Epithelial cell of proximal tubule (primary cell): ENCODE measurements around the gene MYMK. TPM values are rescaled to one million over a fixed set of nuclear protein-coding genes. Genes with fewer than 3 reads are reported as not detected.
A peak's percentile ranks its signal among the peaks of the same experiment; 100 is the strongest.

Source experiments
- DNase-seq: peaks from one replicate; pipeline ENCODE4 v3.0.0-alpha.2; 2011; ENCODE audit warnings: low read depth
- H3K4me3 ChIP-seq: 2 replicates; pipeline ENCODE4 v1.5.1; 2011; ENCODE audit warnings: low read depth, mild to moderate bottlenecking, low read length
- CTCF ChIP-seq: conservative IDR thresholded peaks from 2 replicates; pipeline ENCODE4 v1.5.1; 2012; ENCODE audit warnings: low read depth, mild to moderate bottlenecking, low read length
- total RNA-seq: library from RNA; depleted of rRNA; stranded (reverse); fragments of >200 nt; gene quantifications from 2 replicates; pipeline ENCODE4 v1.2.3, GENCODE V29; 2015

The MYMK gene
- total RNA-seq, 1 donor from 2014 or later = not detected

- H3K4me3 ChIP-seq = no peak overlapping the region
- no peak for TF ChIP-seq CTCF
- no peak for DNase-seq
Measured at GRCh38 chr9:133523106-133523505, 1.7 kb downstream of the MYMK start.

DNA sequence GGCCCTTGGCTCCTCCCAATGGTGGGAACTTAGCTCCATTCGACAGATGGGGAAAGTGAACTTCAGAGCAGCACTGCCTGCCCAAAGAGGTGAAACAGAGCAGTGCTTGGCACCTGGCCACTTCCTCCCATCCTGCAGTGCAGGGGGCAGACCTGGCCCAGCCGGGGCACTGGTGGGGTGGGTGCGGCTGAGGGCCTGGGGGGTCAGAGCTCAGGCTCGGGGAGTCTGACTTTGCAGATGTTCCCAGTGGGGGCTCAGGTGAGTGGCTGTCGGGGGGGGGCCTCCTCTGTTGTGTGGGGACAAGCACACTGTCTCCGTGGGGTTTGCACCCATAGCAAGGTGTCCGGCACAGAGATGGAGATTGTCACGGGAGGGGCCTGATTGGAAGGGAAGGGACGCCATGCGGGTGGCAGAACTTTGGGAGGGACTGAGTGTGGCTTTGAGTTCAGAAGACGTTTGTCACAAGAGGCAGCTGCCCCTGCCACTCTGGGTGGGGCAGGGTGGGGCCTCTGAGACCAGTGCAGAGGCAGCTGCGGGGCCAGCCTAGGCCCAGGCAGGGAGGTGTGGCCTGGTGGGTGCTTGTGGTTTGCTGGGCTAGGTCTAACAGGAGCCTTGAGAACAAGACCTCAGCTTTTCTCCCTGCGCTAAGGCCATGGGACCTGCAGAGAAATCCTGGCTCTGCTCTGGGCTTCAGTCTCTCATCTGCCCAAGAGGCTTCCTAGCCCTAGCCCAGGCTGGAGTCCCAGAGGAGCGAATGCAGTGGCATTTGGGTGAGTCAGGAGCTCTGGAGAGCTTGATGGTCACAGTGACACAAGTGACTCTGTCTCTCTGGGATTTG lies 2.5 kb downstream of the MYMK start:
- no peak for TF ChIP-seq CTCF

DNA sequence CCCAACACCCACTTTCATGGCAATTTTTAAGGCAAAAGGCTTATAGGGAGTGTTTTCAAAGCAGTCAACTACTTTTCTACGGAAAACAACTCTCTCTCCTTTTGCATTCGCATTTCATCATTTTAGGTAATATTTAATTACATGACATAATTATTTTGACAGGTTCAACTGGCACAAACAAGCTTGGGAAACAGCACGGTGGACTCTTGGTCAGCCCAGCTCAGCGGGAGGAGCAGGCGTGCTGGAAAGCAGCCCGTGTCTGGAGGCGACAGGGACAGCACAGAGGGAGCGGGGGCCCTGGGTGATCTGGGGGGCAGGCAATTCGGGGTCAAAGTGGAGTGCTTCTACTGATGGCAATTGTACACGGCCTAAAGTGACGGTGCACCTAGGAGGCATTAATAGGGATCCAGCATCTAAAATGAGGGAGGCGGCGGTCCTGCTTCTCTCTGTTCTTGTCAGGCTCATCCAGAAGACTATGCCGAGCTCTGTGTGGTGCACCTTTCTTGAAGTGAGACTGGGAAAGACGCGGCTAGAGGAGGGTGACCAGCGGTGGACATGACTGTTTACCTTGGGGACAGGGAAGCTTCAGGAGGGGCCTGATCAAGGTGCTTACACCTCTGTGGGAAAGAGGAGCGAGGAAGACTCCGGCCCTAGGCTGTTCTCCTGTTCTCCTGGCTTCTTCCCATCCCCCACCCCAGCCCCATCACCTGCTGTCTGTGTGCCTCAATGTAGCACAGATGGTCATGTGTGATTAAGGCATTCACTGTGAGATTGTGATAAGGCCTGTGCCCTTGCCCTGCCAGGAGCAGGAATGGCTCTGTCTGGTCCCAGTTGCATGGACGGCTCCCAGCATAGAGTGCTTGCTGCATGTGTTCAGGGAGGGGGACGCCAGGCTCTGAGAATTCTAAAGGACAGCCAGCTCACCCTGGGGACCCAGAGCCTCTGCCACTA lies 3.4 kb downstream of the MYMK start:
- no peak overlapping the region for H3K4me3 ChIP-seq
- DNase-seq = peak; percentile 12
- TF ChIP-seq CTCF = no peak

More for the DNA sequence above, 2.5 kb downstream of the MYMK start:
- H3K4me3 ChIP-seq = no peak overlapping the region
- no peak for DNase-seq

GRCh38 chr9:133520121-133520835 lies 4.5 kb downstream of the MYMK start:
- no peak for DNase-seq
- H3K4me3 ChIP-seq = no peak overlapping the region
- TF ChIP-seq CTCF = no peak

- DNase-seq = no peak
- H3K4me3 ChIP-seq = no peak overlapping the region
- TF ChIP-seq CTCF = no peak
Measured at GRCh38 chr9:133519693-133520092, 5.1 kb downstream of the MYMK start.

DNA sequence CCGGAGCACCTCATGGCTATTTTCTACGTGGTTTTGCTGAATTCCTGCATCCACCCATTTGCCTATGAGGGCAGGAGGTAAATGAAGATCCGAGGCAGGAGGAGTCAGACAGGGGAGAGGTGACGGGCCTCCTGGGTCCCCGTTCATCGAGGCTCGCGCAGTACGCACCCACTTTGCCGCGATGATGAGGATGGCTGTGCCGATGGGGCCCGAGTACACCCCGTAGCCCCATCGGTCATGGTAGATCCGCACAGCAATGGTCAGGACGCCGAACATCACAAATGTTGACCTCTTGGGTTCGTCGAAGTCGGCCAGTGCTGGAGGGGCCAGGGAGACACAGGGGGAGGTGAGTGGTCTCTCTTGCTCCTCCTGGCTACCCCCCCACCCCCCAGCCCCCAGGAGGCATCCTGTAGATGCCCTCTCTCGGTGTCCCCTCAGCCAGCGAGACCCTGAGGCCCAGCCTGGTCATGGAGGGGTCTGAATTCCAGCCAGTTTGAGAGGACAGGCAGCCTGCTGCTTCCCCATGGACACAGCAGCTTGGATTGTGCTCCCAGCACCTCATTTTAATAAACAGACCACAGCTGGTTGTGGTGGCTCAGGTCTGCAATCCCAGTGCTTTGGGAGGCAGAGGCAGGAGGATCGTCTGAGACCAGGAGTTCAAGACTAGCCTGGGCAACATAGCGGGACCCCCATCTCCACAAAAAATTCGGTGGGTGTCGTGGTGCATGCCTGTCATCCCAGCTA lies 5.9 kb downstream of the MYMK start:
- TF ChIP-seq CTCF = no peak
- no peak for DNase-seq
- H3K4me3 ChIP-seq = no peak overlapping the region
